HL-60 (cell line): Measurements from ENCODE around the gene LMBR1.

ENCODE experiments used
- GABPA ChIP-seq: IDR thresholded peaks from 2 replicates; pipeline ENCODE4 v1.6.1; 2012; ENCODE audit warnings: low read depth
- POLR2AphosphoS5 ChIP-seq: IDR thresholded peaks from 2 replicates; pipeline ENCODE4 v1.6.1; 2012; ENCODE audit warnings: low read depth
- TF ChIP-seq, protein P1 (sequence below): IDR thresholded peaks from one replicate; pipeline ENCODE4 v1.5.1; 2011; ENCODE audit warnings: low read length, control low read depth, inconsistent platforms; ENCODE audit not compliant: insufficient read depth
- TF ChIP-seq, protein P2 (sequence below): IDR thresholded peaks from 2 replicates; pipeline ENCODE4 v1.6.1; 2012; ENCODE audit warnings: low read depth; ENCODE audit not compliant: insufficient replicate concordance

DNA sequence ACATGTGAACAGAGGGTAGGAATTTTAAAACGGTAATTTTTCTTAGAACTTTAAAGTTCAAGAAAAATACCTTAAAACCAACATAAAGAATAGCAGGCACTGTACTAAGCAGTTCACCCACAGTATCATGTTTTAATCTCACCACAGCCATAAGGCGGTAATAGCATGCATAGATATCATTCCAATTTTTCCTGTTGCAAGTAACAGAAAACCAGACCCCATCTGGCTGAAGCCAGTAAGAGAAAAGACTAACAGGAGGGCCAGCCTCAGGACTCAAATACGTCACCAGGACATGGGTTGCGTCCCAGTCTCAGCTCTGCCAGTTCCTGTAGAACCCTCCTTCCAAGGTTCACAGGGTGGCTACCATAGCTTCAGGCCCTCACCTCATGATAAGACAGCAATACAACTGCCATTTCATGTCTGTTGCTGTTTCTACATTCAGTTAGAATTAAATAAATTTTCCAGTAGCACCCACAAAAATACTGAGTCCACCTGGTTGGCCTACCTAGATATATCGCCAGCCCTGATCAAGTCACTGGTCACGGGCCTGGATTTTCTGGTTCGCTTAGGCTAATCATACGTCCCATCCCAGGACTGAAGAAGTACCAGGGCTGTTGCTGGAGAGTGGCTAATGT lies 254.4 kb downstream of the LMBR1 start:
- TF ChIP-seq, protein P1, sequence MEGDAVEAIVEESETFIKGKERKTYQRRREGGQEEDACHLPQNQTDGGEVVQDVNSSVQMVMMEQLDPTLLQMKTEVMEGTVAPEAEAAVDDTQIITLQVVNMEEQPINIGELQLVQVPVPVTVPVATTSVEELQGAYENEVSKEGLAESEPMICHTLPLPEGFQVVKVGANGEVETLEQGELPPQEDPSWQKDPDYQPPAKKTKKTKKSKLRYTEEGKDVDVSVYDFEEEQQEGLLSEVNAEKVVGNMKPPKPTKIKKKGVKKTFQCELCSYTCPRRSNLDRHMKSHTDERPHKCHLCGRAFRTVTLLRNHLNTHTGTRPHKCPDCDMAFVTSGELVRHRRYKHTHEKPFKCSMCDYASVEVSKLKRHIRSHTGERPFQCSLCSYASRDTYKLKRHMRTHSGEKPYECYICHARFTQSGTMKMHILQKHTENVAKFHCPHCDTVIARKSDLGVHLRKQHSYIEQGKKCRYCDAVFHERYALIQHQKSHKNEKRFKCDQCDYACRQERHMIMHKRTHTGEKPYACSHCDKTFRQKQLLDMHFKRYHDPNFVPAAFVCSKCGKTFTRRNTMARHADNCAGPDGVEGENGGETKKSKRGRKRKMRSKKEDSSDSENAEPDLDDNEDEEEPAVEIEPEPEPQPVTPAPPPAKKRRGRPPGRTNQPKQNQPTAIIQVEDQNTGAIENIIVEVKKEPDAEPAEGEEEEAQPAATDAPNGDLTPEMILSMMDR = no peak
- TF ChIP-seq POLR2AphosphoS5 (no peak), GABPA (no peak)
- TF ChIP-seq, protein P2, sequence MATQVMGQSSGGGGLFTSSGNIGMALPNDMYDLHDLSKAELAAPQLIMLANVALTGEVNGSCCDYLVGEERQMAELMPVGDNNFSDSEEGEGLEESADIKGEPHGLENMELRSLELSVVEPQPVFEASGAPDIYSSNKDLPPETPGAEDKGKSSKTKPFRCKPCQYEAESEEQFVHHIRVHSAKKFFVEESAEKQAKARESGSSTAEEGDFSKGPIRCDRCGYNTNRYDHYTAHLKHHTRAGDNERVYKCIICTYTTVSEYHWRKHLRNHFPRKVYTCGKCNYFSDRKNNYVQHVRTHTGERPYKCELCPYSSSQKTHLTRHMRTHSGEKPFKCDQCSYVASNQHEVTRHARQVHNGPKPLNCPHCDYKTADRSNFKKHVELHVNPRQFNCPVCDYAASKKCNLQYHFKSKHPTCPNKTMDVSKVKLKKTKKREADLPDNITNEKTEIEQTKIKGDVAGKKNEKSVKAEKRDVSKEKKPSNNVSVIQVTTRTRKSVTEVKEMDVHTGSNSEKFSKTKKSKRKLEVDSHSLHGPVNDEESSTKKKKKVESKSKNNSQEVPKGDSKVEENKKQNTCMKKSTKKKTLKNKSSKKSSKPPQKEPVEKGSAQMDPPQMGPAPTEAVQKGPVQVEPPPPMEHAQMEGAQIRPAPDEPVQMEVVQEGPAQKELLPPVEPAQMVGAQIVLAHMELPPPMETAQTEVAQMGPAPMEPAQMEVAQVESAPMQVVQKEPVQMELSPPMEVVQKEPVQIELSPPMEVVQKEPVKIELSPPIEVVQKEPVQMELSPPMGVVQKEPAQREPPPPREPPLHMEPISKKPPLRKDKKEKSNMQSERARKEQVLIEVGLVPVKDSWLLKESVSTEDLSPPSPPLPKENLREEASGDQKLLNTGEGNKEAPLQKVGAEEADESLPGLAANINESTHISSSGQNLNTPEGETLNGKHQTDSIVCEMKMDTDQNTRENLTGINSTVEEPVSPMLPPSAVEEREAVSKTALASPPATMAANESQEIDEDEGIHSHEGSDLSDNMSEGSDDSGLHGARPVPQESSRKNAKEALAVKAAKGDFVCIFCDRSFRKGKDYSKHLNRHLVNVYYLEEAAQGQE = no peak
